H1 (cell line): Measurements from ENCODE around the gene EMC6. TPM values are rescaled to one million over a fixed set of nuclear protein-coding genes. Genes with fewer than 3 reads are reported as not detected.

Source experiments
- CTCF ChIA-PET: fragments of 300-600 bp; sonication (Branson Sonifier 250); formaldehyde crosslinking; loops from one replicate; lab custom pipeline; 2021; ENCODE audit not compliant: partially characterized antibody; lab: Charles Lee
- POLR2A ChIA-PET: fragments of 300-600 bp; sonication (Branson Sonifier 250); formaldehyde crosslinking; loops from one replicate; lab custom pipeline; 2021; ENCODE audit warnings: inconsistent platforms; ENCODE audit not compliant: partially characterized antibody; lab: Charles Lee
- DNase-seq, 2 experiments: peaks; one replicate each; pipeline versions ENCODE4 v3.0.0 to v3.0.0-alpha.2; 2010 to 2022; ENCODE audit warnings: low spot score in 2 of 2, low read depth in 1 of 2, mixed read lengths in 1 of 2
- FAIRE-seq: peaks from 2 replicates; lab custom pipeline; 2011; peaks lifted over from hg19 to GRCh38; lab: Jason Lieb, UNC
- H2AFZ ChIP-seq: 2 replicates; pipeline ENCODE4 v1.8.1; 2012; ENCODE audit warnings: low read length, inconsistent platforms
- H2AK5ac ChIP-seq: 2 replicates; pipeline ENCODE4 v1.6.1; 2013; ENCODE audit warnings: low read depth, low read length
- H2BK120ac ChIP-seq: replicated peaks from 2 replicates; pipeline ENCODE3; 2013; ENCODE audit warnings: low read depth, low read length, inconsistent platforms
- H2BK12ac ChIP-seq: 2 replicates; pipeline ENCODE4 v1.6.1; 2013; ENCODE audit warnings: low read depth, low read length
- H2BK15ac ChIP-seq: 2 replicates; pipeline ENCODE4 v1.6.1; 2013; ENCODE audit warnings: low read length
- H2BK20ac ChIP-seq: 2 replicates; pipeline ENCODE4 v1.6.1; 2013; ENCODE audit warnings: low read length
- H2BK5ac ChIP-seq: 2 replicates; pipeline ENCODE4 v1.6.1; 2013; ENCODE audit warnings: low read depth, low read length
- H3K14ac ChIP-seq: 2 replicates; pipeline ENCODE4 v1.6.1; 2013; ENCODE audit warnings: inconsistent platforms; ENCODE audit not compliant: insufficient read length
- H3K18ac ChIP-seq: 2 replicates; pipeline ENCODE4 v1.6.1; 2013; ENCODE audit warnings: low read length; ENCODE audit errors: extremely low read depth
- H3K23ac ChIP-seq: 2 replicates; pipeline ENCODE4 v1.6.1; 2013; ENCODE audit warnings: inconsistent platforms; ENCODE audit not compliant: insufficient read length
- H3K23me2 ChIP-seq: 2 replicates; pipeline ENCODE4 v1.6.1; 2013; ENCODE audit warnings: low read depth, low read length
- H3K27ac ChIP-seq: 2 replicates; pipeline ENCODE4 v1.6.1; 2011; ENCODE audit warnings: low read depth, low read length, inconsistent platforms
- H3K27me3 ChIP-seq, 4 experiments: replicated peaks in 1 of 4; 1 replicate in 1 of 4; 2 replicates in 3 of 4; pipeline versions ENCODE4 v1.6.1 to v1.8.1; 2011 to 2013; ENCODE audit warnings: low read length in 3 of 4, mild to moderate bottlenecking in 3 of 4, inconsistent platforms in 2 of 4, mixed read lengths in 2 of 4, moderate library complexity in 1 of 4; ENCODE audit not compliant: control insufficient read depth in 3 of 4, insufficient read depth in 3 of 4; ENCODE audit errors: extremely low read depth in 1 of 4
- H3K36me3 ChIP-seq, 4 experiments: 2 replicates each; pipeline versions ENCODE4 v1.6.1 to v1.8.1; 2011 to 2013; ENCODE audit warnings: mild to moderate bottlenecking in 4 of 4, low read length in 3 of 4, moderate library complexity in 2 of 4, control low read depth in 1 of 4, inconsistent platforms in 1 of 4; ENCODE audit not compliant: insufficient read depth in 4 of 4, control insufficient read depth in 2 of 4
- H3K4ac ChIP-seq: replicated peaks from 2 replicates; pipeline ENCODE3; 2013; ENCODE audit warnings: low read length, low read depth, mixed read lengths, inconsistent platforms; ENCODE audit not compliant: insufficient read length
- H3K4me1 ChIP-seq, 4 experiments: replicated peaks in 1 of 4; 1 replicate in 1 of 4; 2 replicates in 3 of 4; pipeline versions ENCODE4 v1.6.1 to v1.8.1; 2011 to 2013; ENCODE audit warnings: low read length in 3 of 4, inconsistent platforms in 2 of 4, mixed read lengths in 1 of 4; ENCODE audit not compliant: insufficient read depth in 4 of 4, control insufficient read depth in 3 of 4
- H3K4me2 ChIP-seq, 2 experiments: 2 replicates each; pipeline versions ENCODE4 v1.6.1 to v1.8.1; 2011 to 2013; ENCODE audit warnings: low read depth in 2 of 2, low read length in 2 of 2, control low read depth in 1 of 2, inconsistent platforms in 1 of 2, mild to moderate bottlenecking in 1 of 2; ENCODE audit not compliant: insufficient read depth in 1 of 2
- H3K4me3 ChIP-seq, 4 experiments: fragments of 200-600, 300-600 bp in 1 of 4; sonication (generic), shearing (Covaris generic), sonication (Bioruptor Twin) in 1 of 4; 2 replicates each; pipeline versions ENCODE4 v1.5.1 to v1.8.1; 2011 to 2016; ENCODE audit warnings: low read length in 4 of 4, low read depth in 3 of 4, control low read depth in 2 of 4, inconsistent platforms in 2 of 4, mild to moderate bottlenecking in 2 of 4, mixed read lengths in 1 of 4, moderate library complexity in 1 of 4; ENCODE audit not compliant: insufficient read depth in 2 of 4; ENCODE audit errors: extremely low read depth in 1 of 4
- H3K56ac ChIP-seq: replicated peaks from 2 replicates; pipeline ENCODE3; 2013; ENCODE audit warnings: low read depth, mild to moderate bottlenecking, mixed read lengths, low read length, inconsistent platforms; ENCODE audit not compliant: insufficient read length
- H3K79me1 ChIP-seq: 2 replicates; pipeline ENCODE4 v1.6.1; 2013; ENCODE audit warnings: low read depth, low read length, control low read depth
- H3K79me2 ChIP-seq, 2 experiments: 2 replicates each; pipeline versions ENCODE4 v1.6.1 to v1.8.1; 2012 to 2013; ENCODE audit warnings: low read length in 2 of 2, mild to moderate bottlenecking in 2 of 2, inconsistent platforms in 1 of 2; ENCODE audit not compliant: insufficient read depth in 2 of 2, control insufficient read depth in 1 of 2
- H3K9ac ChIP-seq, 4 experiments: replicated peaks in 1 of 4; 1 replicate in 1 of 4; 2 replicates in 3 of 4; pipeline versions ENCODE4 v1.6.1 to v1.8.1; 2011 to 2013; ENCODE audit warnings: low read depth in 3 of 4, low read length in 3 of 4, control low read depth in 2 of 4, mild to moderate bottlenecking in 2 of 4, moderate library complexity in 2 of 4, inconsistent platforms in 1 of 4; ENCODE audit errors: extremely low read depth in 1 of 4
- H3K9me3 ChIP-seq, 2 experiments: 2 replicates each; pipeline versions ENCODE4 v1.6.1 to v1.8.1; 2012 to 2013; ENCODE audit warnings: mild to moderate bottlenecking in 2 of 2, moderate library complexity in 2 of 2, control low read depth in 1 of 2, inconsistent platforms in 1 of 2, low read depth in 1 of 2, low read length in 1 of 2, mixed read lengths in 1 of 2; ENCODE audit not compliant: insufficient read depth in 2 of 2
- H4K20me1 ChIP-seq, 2 experiments: replicated peaks in 1 of 2; 2 replicates each; pipeline versions ENCODE3 to v1.8.1; 2011 to 2013; ENCODE audit warnings: inconsistent platforms in 2 of 2, low read length in 2 of 2, mild to moderate bottlenecking in 1 of 2; ENCODE audit not compliant: insufficient read depth in 2 of 2, control insufficient read depth in 1 of 2
- H4K5ac ChIP-seq: 2 replicates; pipeline ENCODE4 v1.6.1; 2013; ENCODE audit warnings: low read length, low read depth, mixed read lengths, inconsistent platforms; ENCODE audit not compliant: insufficient read length
- H4K8ac ChIP-seq: 2 replicates; pipeline ENCODE4 v1.8.0; 2013; ENCODE audit warnings: mild to moderate bottlenecking, moderate library complexity, low read length, inconsistent platforms; ENCODE audit not compliant: insufficient read depth; ENCODE audit errors: extremely low read depth
- H4K91ac ChIP-seq: replicated peaks from 2 replicates; pipeline ENCODE3; 2013; ENCODE audit warnings: low read length, mixed read lengths, inconsistent platforms; ENCODE audit not compliant: insufficient read length
- EZH2 ChIP-seq: fragments of 200-600 bp; sonication (generic); IDR thresholded peaks from 2 replicates; pipeline ENCODE4 v1.7.1; 2012; ENCODE audit warnings: low read depth, mild to moderate bottlenecking, moderate library complexity, low read length, inconsistent platforms; ENCODE audit not compliant: severe bottlenecking
- WGBS, 2 experiments: shearing (Covaris generic) in 1 of 2; methylation state at CpG; one replicate each; pipeline versions ENCODE4 v1.1.6 to v1.1.7; 2013 to 2015; ENCODE audit warnings: low lambda C conversion rate in 2 of 2, mixed read lengths in 2 of 2, inconsistent platforms in 1 of 2, low coverage in 1 of 2, missing lambda C conversion rate in 1 of 2; ENCODE audit not compliant: insufficient replicate concordance in 2 of 2, insufficient coverage in 1 of 2, insufficient read length in 1 of 2; ENCODE audit errors: extremely low coverage in 1 of 2, missing lambda C conversion rate in 1 of 2; 5-methylcytosine and 5-hydroxymethylcytosine counted together
- polyA plus RNA-seq, 7 experiments: library from polyadenylated mRNA; depleted of rRNA in 3 of 7; stranded (reverse) in 5 of 7; unstranded in 2 of 7; fragments of >200 nt in 5 of 7; fragments of 200-250 nt in 2 of 7; gene quantifications; 1 replicate in 5 of 7; 2 replicates in 1 of 7; 4 replicates in 1 of 7; pipeline versions ENCODE4 v1.2.1 to v1.2.3, GENCODE V29; 2011 to 2013; ENCODE audit warnings: missing spikeins in 2 of 7, mixed read lengths in 2 of 7
- total RNA-seq: library from RNA; stranded (reverse); fragmentation: NEBNext Ultra II Directional; extraction: Animal tissue kit (Norgen Biotek cat#: 25700); gene quantifications from 2 replicates; pipeline ENCODE4 v1.2.1, GENCODE V29; 2021

Gene EMC6
- total and polyA plus RNA-seq, 2 of the 8 experiments (the other 6 are each of a cell fraction or from before 2014, with no cell fraction given): 81.5 to 193 TPM

DNA sequence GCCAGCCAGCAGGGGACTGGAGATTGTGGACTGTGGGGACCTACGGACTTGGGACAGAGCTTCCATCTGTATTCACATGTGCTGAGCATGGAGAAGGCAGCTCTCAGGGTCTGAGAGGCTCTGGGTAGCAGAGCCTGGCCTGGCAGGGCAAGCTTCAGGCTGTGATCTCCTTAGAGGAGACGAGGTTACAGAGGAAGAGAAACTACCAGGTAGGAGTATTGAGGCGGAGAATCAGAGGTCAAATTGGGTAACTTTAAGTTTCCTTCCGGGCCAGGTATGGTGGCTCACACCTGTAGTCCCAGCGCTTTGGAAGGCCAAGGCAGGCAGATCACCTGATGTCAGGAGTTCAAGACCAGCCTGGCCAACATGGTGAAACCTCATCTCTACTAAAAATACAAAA, 23.3 kb upstream of the EMC6 start:
- H2BK20ac ChIP-seq: no peak overlapping the region
- no peak for TF ChIP-seq EZH2
- no peak overlapping the region for H3K23ac ChIP-seq
- DNase-seq (no peak), FAIRE-seq (no peak)
- no peak overlapping the region for H3K4me2 ChIP-seq
- H4K8ac ChIP-seq: no peak overlapping the region
- no peak overlapping the region for H2AK5ac ChIP-seq
- ChIA-PET CTCF (interaction anchor here (0.7 kb wide), 2 partner anchors 112 to 634 kb away, joined by 3 to 4 read pairs; no protein-coding TSS in a partner anchor), POLR2A (interaction anchor here (1.2 to 18.4 kb wide), 4 partner anchors 9 to 18 kb away, joined by 3 to 194 read pairs (median 12); partner anchors contain the start of genes EMC6, SHPK and TAX1BP3)
- no peak overlapping the region for H2AFZ ChIP-seq
- no peak overlapping the region for H2BK120ac ChIP-seq
- no peaks in the 10 kb centered on the region for H3K9me3 ChIP-seq
- no peak overlapping the region for H4K5ac ChIP-seq
- no peak overlapping the region for H3K18ac ChIP-seq
- H2BK5ac ChIP-seq: no peak overlapping the region
- no peaks in the 10 kb centered on the region; a peak in 1 of 4 replicates for H3K79me2 ChIP-seq
- H3K27me3 ChIP-seq: no peaks in the 10 kb centered on the region
- peaks cover 0 to 10% (median 2%) of the 10 kb centered on the region in 4 experiments; a peak in 6 of 8 replicates for H3K36me3 ChIP-seq
- no peak overlapping the region for H3K4ac ChIP-seq
- peaks cover 0 to 6% (median 4%) of the 10 kb centered on the region in 4 experiments; a peak in 2 of 7 replicates for H3K4me1 ChIP-seq
- no peak overlapping the region for H2BK12ac ChIP-seq
- no peak overlapping the region for H3K27ac ChIP-seq
- no peak overlapping the region for H3K14ac ChIP-seq
- H4K91ac ChIP-seq: no peak overlapping the region
- no peaks in the 10 kb centered on the region for H3K23me2 ChIP-seq
- H3K79me1 ChIP-seq: no peaks in the 10 kb centered on the region
- no peak overlapping the region for H3K4me3 ChIP-seq
- peaks cover 1 to 2% of the 10 kb centered on the region in 2 experiments for H4K20me1 ChIP-seq
- WGBS, 2 experiments: 74% methylated on average over 5 of the region's 5 CpGs; no CpG with 5 or more reads in 1 of the 2 experiments
- no peak overlapping the region for H2BK15ac ChIP-seq
- no peak overlapping the region for H3K56ac ChIP-seq
- H3K9ac ChIP-seq: no peak overlapping the region
